Keratinocyte (primary cell): ENCODE results near the gene GPR137. TPM values are rescaled to one million over a fixed set of nuclear protein-coding genes. Genes with fewer than 3 reads are reported as not detected.

ENCODE experiments used
- DNase-seq: peaks from one replicate; pipeline ENCODE4 v3.0.0-alpha.2; 2011; ENCODE audit warnings: low read depth, missing footprints, low spot score
- FAIRE-seq: peaks from 2 replicates; lab custom pipeline; 2011; peaks lifted over from hg19 to GRCh38; lab: Jason Lieb, UNC
- H2AFZ ChIP-seq: 2 replicates; pipeline ENCODE4 v1.6.0; 2012; ENCODE audit warnings: low read length, control low read depth, inconsistent platforms; ENCODE audit not compliant: control insufficient read depth
- H3K27ac ChIP-seq: 2 replicates; pipeline ENCODE4 v1.5.1; 2011; ENCODE audit warnings: low read length; ENCODE audit not compliant: control insufficient read depth, insufficient read depth
- H3K27me3 ChIP-seq: 3 replicates; pipeline ENCODE4 v1.6.0; 2011; ENCODE audit warnings: low read length; ENCODE audit not compliant: control insufficient read depth, insufficient read depth; ENCODE audit errors: extremely low read depth
- H3K36me3 ChIP-seq, 2 experiments: 2 replicates in 1 of 2; 3 replicates in 1 of 2; pipeline ENCODE4 v1.5.1; 2011; ENCODE audit warnings: low read length in 2 of 2, mild to moderate bottlenecking in 1 of 2; ENCODE audit not compliant: control insufficient read depth in 2 of 2, insufficient read depth in 2 of 2; ENCODE audit errors: extremely low read depth in 1 of 2
- H3K4me1 ChIP-seq: 3 replicates; pipeline ENCODE4 v1.5.1; 2011; ENCODE audit warnings: low read length; ENCODE audit not compliant: control insufficient read depth, insufficient read depth; ENCODE audit errors: extremely low read depth
- H3K4me2 ChIP-seq: 3 replicates; pipeline ENCODE4 v1.6.0; 2011; ENCODE audit warnings: low read depth, low read length; ENCODE audit not compliant: control insufficient read depth, insufficient read depth; ENCODE audit errors: extremely low read depth
- H3K4me3 ChIP-seq, 3 experiments: fragments of 200-600 bp in 1 of 3; sonication (generic) in 1 of 3; 2 replicates in 2 of 3; 3 replicates in 1 of 3; pipeline ENCODE4 v1.5.1; 2011 to 2016; ENCODE audit warnings: low read length in 3 of 3, mild to moderate bottlenecking in 3 of 3, control low read depth in 2 of 3, inconsistent platforms in 1 of 3, low read depth in 1 of 3, mixed read lengths in 1 of 3, mixed run types in 1 of 3, moderate library complexity in 1 of 3; ENCODE audit not compliant: control insufficient read depth in 2 of 3, insufficient read depth in 2 of 3; ENCODE audit errors: extremely low read depth in 1 of 3
- H3K79me2 ChIP-seq: 2 replicates; pipeline ENCODE4 v1.6.0; 2012; ENCODE audit warnings: low read length; ENCODE audit not compliant: control insufficient read depth, insufficient read depth
- H3K9ac ChIP-seq: 3 replicates; pipeline ENCODE4 v1.6.0; 2011; ENCODE audit warnings: low read length; ENCODE audit not compliant: control insufficient read depth, insufficient read depth; ENCODE audit errors: extremely low read depth
- H3K9me1 ChIP-seq: 3 replicates; pipeline ENCODE4 v1.6.0; 2011; ENCODE audit warnings: low read length; ENCODE audit not compliant: control insufficient read depth, insufficient read depth; ENCODE audit errors: extremely low read depth
- H3K9me3 ChIP-seq: 2 replicates; pipeline ENCODE4 v1.5.1; 2012; ENCODE audit warnings: low read depth, low read length; ENCODE audit not compliant: control insufficient read depth
- H4K20me1 ChIP-seq: 3 replicates; pipeline ENCODE4 v1.6.0; 2011; ENCODE audit warnings: low read length; ENCODE audit not compliant: control insufficient read depth, insufficient read depth; ENCODE audit errors: extremely low read depth
- CTCF ChIP-seq, 3 experiments: IDR thresholded peaks in 1 of 3; conservative IDR thresholded peaks in 1 of 3; optimal IDR thresholded peaks in 1 of 3; 2 replicates in 2 of 3; 3 replicates in 1 of 3; pipeline versions ENCODE3 to v1.5.1; 2011; ENCODE audit warnings: low read length in 3 of 3, mild to moderate bottlenecking in 3 of 3, moderate library complexity in 2 of 3, control low read depth in 1 of 3, inconsistent platforms in 1 of 3; ENCODE audit not compliant: insufficient read depth in 2 of 3; ENCODE audit errors: extremely low read depth in 1 of 3
- EZH2 ChIP-seq: IDR thresholded peaks from one replicate; pipeline ENCODE4 v1.6.1; 2012; ENCODE audit warnings: inconsistent platforms, mild to moderate bottlenecking, low read length, moderate library complexity
- dilution Hi-C: fragments of 300-500 bp; cut with MboI; formaldehyde crosslinking; loops from one replicate; pipeline ENCODE4 v1.7.0; 2020; ENCODE audit warnings: low sequenced_read_pairs; ENCODE audit not compliant: extremely low pct_ligation_motif_present
- polyA plus RNA-seq, 5 experiments: library from polyadenylated mRNA; depleted of rRNA in 3 of 5; stranded (reverse) in 3 of 5; stranded (forward) in 1 of 5; unstranded in 1 of 5; fragments of >200 nt; gene quantifications; 1 replicate in 1 of 5; 2 replicates in 3 of 5; 3 replicates in 1 of 5; pipeline versions ENCODE4 v1.2.1 to v1.2.3, GENCODE V29; 2011 to 2012; ENCODE audit warnings: missing spikeins in 2 of 5, low read depth in 1 of 5, low replicate concordance in 1 of 5

The GPR137 gene
- polyA plus RNA-seq, 1 donor (not counting 4 experiments of a cell fraction or from before 2014, with no cell fraction given): 6.6 TPM

DNA sequence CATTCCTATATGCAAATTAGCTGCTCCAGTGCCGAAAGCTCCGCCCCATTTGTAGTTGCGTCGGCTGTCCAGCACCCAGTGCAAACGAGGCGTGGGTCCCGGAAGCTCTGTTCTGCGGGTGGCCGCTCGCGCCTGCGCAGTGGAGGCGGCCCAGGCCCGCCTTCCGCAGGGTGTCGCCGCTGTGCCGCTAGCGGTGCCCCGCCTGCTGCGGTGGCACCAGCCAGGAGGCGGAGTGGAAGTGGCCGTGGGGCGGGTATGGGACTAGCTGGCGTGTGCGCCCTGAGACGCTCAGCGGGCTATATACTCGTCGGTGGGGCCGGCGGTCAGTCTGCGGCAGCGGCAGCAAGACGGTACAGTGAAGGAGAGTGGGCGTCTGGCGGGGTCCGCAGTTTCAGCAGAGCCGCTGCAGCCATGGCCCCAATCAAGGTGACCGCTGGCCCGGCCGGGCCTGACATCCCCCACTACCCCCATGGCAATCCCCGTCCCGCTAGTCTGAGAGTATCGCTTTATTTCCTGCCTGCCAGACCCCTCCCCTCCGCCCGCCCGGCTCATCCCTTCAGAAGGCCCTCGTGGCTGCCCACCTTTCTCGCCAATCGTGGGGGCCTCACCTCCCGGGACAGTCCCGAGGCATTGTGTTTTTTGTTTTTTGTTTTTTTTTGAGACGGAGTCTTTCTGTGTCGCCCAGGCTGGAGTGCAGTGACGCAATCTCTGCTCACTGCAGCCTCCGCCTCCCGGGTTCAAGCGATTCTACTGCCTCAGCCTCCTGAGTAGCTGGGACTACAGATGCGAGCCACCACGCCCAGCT lies 32.5 kb downstream of the GPR137 start, which contains the start of gene PRDX5:
TSS of gene PRDX5 (plus strand) at position 161 of the 805 bp plus-strand sequence. CDS start at position 256, 95 bp downstream.
- peak; percentile 57 for FAIRE-seq
- dilution Hi-C loops: no loop called here
- Histone ChIP-seq H3K4me2 (peak within 1 kb of the TSS; percentile 64), H3K9me3 (no peaks in the 10 kb centered on the region), H3K4me1 (peaks cover 49% of the 10 kb centered on the region), H3K79me2 (peaks cover 31% of the 10 kb centered on the region), H3K9ac (peak within 1 kb of the TSS; percentile 90), H3K27ac (peak within 1 kb of the TSS; percentile 81), H3K36me3 (peaks cover 30 to 39% of the 10 kb centered on the region in 2 experiments), H3K27me3 (no peaks in the 10 kb centered on the region), H3K9me1 (peaks cover 2% of the 10 kb centered on the region), H2AFZ (peak within 1 kb of the TSS; percentile 23), H3K4me3 (peak within 1 kb of the TSS; percentile 56 to 83 (median 72)), H4K20me1 (no peaks in the 10 kb centered on the region)
- DNase-seq: peak; percentile 84
- TF ChIP-seq EZH2 (no peak), CTCF (optimal IDR thresholded peaks at IDR 0.05 in 1 of 3, IDR thresholded peaks at IDR 0.05 in 1 of 3, conservative IDR thresholded peaks at IDR 0.05 in 1 of 3; ENCODE audit: extremely low read depth in 1 of 3, insufficient read depth in 2 of 3, low read length in 3 of 3) (peak; percentile 18 to 84 (median 45))

GRCh38 chr11:64318766-64319761 lies 33.4 kb downstream of the GPR137 start:
- Histone ChIP-seq H4K20me1 (no peaks in the 10 kb centered on the region), H3K27ac (peak overlapping the region; percentile 81), H3K9me3 (no peaks in the 10 kb centered on the region), H3K4me3 (peak overlapping the region; percentile 56 to 83 (median 72)), H2AFZ (no peak overlapping the region), H3K9ac (peak overlapping the region; percentile 90), H3K4me2 (peak overlapping the region; percentile 64), H3K4me1 (peaks cover 54% of the 10 kb centered on the region), H3K9me1 (peaks cover 2% of the 10 kb centered on the region), H3K36me3 (peaks cover 34 to 38% of the 10 kb centered on the region in 2 experiments), H3K79me2 (peaks cover 31% of the 10 kb centered on the region), H3K27me3 (no peaks in the 10 kb centered on the region)
- TF ChIP-seq CTCF (optimal IDR thresholded peaks at IDR 0.05 in 1 of 3, IDR thresholded peaks at IDR 0.05 in 1 of 3, conservative IDR thresholded peaks at IDR 0.05 in 1 of 3; ENCODE audit: extremely low read depth in 1 of 3, insufficient read depth in 2 of 3, low read length in 3 of 3) (no peak), EZH2 (no peak)
- FAIRE-seq (no peak), DNase-seq (no peak)
- dilution Hi-C loops: no loop called here
